Testis (tissue), 2 donors: ENCODE results near the gene TOP3A.

Source experiments
- CTCF ChIP-seq, 3 experiments: fragments of 450-650 bp in 2 of 3; fragments of 200-600 bp in 1 of 3; sonication (generic) in 1 of 3; IDR thresholded peaks; one replicate each; pipeline ENCODE4 v1.5.1; 2016 to 2019; ENCODE audit warnings: antibody characterized with exemption in 3 of 3, mild to moderate bottlenecking in 2 of 3, moderate library complexity in 1 of 3
- POLR2A ChIP-seq: fragments of 450-650 bp; IDR thresholded peaks from one replicate; pipeline ENCODE4 v1.6.1; 2017; ENCODE audit warnings: antibody characterized with exemption, mild to moderate bottlenecking, moderate library complexity

GRCh38 chr17:18281788-18282187, 33.0 kb downstream of the TOP3A start:
- TF ChIP-seq CTCF (IDR thresholded peaks at IDR 0.05) (no peak), POLR2A (no peak)
